DMS 273 (cell line): Measurements from ENCODE around the gene INPP5D.
A peak's percentile ranks its signal among the peaks of the same experiment; 100 is the strongest.

Experiments
- DNase-seq: peaks from one replicate; lab custom pipeline; 2025; ENCODE audit not compliant: unreplicated experiment; lab: John Stamatoyannopoulos, UW

The INPP5D gene

DNA sequence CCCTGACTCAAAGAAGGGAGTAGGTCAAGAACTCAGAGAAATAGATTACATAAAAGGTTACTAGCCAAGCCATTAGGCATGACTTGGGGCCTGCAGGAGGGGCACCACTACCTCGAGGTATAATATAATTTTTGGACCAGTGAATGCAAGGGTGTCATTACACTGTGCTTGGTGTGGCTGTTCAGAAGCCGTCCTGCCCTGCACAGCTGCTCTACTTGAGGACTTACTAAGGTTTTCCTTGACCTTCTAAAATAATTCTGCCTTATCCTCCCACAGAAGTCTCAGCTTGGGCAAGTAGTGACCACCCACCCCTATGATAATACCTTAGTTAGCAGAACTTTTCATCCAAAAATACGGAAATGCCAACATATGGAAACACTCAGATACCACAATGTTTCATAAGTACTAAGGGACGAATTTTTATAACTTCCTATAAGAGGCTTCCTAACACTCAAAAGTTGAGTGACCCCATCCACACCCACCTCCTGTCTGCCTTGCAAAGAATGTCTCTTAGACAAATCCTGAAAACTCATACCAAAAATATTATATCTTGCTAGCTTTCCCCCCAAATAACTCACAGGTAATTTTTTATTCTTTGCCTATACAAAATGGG lies 173.6 kb downstream of the INPP5D start:
- no peak for DNase-seq

DNA sequence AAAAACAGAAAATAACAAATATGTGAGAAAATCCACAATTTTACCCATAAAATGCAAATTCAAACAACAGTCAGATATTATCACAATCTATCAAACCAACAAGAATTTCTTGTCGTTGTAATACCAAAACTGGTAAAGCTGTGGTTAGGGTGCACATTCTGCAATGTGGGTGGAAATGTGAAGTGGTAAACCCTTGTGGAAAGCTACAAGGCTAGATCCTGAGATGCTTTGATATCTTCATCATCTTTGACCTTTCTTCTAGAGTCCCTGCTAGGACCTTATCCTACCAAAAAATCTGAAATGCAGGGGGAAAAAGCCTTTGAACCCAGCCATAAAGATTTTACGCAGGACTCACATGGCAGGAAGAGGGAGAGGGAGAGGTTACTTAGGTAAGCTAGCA lies 174.1 kb downstream of the INPP5D start:
- no peak for DNase-seq

DNA sequence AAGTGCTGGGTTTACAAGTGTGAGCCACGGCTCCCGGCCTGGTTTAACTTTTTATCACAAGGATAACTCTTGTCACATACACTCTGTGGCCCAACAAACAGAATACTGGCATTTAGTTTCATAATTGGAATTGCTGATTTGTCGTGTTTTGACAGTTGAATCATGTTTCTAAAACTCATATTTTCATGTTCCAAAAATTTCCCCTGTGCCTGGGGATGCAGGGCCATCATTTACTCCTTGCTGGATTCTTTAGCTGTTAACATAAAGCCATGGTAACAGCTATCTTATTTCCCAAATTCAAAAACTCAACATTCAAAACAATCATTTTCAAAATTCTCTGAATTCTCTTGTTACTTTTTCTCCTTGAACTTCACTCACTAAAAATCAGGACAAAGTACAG lies 174.9 kb downstream of the INPP5D start:
- no peak for DNase-seq

DNA sequence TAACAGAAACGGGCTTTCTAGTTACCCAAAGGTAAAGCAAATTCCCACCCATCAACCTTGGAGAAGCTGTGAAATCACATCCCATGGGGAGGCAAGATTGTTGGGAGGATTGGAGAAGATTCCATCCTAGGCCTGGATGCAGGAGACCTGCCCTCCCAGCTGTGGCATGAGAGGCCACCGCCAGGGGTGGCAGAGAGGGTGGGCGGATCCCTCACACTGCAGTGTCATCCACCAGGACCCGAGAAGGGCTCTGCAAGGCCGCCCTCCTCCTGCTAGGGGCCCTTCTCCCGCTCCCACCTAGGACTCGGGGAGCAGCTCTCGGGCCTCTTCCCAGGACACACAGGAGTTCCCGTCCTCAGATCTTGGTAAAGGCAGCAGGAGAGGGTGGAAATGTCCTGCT lies 175.8 kb downstream of the INPP5D start:
- DNase-seq = no peak

DNA sequence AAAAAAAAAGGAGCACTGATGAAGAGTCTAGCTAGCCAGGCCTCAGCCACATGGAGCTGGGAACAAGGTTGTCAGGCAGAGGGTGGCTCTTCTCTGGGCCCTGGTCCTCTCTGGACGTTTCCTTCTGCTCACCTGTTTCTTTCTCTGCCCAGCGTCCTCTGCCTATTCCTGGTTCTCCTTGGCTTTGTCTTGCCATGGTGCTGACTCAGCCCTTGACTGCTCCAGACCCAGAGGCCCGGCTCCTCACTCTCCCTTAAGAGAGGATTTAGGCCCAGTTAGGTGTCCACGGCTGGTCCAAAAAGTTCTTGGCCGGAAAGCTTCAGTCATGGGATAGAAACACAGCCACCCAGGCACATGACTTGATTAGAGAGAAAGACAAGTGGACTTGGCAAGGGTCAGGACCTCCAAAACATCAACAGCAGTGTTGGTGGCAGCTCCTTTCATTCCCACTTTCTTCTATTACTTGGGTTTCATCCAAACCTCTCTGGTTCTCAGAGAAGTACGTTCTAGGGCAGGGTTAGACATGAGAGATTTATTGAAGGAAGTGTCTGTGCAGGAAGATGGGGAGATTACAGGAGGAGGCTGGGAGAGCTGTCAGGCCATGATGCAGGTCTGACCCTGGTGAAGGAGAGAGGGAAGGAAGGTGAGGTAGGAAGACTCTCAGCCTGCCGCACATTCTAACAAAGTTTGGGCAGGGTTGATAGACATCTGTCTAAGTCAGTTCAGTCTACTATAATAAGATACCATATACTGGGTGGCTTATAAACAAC lies 176.9 kb downstream of the INPP5D start:
- DNase-seq = no peak

DNA sequence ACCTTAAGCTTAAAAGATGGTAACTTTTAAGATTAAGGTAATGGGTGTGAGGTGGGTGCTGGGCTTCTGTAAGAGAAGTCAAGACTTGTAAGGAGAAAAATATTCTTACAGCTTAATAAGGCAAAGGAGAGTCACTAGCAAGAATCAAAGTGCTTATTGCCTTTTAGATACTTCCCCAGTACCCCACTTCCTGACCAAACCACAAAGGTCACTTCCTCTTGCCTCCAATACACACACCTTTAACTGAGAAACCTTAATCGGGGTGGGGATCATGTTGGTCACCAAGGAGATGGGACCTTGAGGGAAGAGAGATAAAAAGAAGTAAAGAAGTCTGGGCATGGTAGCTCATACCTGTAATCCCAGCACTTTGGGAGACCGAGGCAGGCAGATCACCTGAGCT lies 180.8 kb downstream of the INPP5D start:
- DNase-seq = no peak

DNA sequence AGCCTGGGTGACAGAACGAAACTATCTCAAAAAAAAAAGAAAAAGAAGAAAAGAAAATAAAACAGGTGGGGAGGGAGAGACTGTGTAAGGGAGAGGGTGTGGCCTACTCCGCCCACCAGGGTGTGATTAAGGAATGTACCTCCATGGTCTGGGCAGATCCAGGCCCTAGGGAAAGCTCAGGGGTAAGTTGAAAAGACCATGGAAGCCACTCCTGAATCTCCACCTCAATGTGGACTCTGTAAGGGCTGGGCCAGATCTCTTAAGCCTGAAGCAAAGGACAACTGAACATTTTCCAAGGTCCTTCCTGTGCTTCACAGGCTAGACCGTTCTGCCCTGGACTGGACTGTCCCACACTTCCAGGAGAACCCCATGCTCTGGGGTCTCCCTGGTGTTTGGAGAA lies 181.7 kb downstream of the INPP5D start:
- no peak for DNase-seq

DNA sequence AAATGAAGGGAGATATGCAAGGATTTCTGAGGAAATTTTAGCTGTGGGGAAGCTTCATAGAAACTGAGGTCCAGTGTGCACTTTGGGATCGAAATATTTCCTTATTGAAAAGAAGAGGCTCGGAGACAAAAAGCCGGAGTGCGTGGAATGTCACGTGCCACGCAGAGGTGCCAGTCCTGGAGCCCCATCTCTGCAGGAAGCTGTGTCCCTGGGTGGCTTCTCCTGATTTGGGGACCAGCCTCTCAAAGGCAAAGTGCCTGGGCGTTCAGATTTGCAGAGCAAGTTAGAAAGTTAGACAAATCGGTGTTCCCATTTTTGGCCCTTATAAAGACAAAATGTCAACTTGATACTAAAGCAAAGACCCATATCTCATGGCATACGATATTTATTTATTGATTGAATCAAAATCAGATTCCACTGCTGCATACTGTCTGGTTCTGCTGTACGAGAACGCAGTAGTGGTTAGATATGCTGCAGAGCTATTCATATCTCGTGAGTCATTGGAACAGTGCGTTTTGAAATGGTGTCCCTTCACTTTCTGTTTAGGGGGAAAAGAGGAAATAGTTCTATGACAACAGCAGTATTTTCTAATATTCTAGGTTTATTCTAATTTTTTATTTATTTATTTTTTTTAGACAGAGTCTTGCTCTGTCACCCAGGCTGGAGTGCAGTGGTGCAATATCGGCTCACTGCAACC lies 182.2 kb downstream of the INPP5D start:
- DNase-seq = no peak

DNA sequence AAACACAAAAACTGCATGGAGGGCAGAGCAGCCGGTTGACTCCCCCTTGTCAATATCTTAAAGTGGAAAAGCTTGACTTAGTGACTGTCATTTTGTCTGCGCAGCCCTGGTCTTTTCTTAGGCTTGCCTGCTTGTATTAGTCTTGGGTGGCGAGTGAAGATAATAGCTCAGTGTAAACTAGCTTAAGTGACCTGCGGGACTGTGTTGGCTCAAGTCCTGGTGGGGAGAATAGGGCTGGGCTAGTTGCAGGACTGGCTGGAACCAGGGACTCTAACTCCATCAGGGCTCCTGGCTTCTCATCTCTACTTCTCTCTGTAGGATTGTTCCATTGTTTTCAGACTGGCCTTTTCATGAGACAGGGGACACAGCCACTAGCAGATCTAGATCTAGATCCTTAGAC lies 183.2 kb downstream of the INPP5D start:
- no peak for DNase-seq

DNA sequence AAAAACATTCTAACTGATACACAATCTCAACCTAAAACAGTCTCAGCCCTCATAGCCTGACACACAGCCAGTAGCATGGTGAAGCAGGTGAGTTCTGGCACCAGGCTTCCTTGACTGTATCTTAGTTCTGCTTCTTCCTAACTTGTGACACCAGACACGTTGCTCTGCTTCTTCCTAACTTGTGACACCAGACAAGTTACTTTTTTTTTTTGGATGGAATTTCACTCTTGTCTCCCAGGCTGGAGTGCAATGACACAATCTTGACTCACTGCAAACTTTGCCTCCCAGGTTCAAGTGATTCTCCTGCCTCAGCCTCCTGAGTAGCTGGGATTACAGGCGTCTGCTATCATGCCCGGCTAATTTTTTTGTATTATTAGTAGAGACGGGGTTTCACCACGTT lies 184.7 kb downstream of the INPP5D start:
- DNase-seq = no peak

DNA sequence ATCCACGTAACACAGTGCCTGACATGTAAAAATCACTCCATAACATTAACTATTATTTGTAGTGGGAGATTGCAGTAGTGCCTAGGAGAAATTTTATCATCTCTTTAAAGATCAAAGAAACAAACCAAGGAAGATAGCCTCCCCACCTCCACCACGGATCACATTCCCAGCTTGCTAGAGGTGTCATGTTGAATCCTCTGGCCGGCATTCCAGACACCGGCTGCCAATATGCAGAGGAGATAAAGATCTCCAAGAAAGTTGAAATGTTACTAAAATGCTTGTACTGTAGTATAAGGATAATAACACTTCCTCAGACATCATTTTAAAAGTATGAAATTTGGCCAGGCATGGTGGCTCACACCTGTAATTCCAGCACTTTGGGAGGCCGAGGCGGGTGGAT lies 185.3 kb downstream of the INPP5D start:
- DNase-seq = no peak

DNA sequence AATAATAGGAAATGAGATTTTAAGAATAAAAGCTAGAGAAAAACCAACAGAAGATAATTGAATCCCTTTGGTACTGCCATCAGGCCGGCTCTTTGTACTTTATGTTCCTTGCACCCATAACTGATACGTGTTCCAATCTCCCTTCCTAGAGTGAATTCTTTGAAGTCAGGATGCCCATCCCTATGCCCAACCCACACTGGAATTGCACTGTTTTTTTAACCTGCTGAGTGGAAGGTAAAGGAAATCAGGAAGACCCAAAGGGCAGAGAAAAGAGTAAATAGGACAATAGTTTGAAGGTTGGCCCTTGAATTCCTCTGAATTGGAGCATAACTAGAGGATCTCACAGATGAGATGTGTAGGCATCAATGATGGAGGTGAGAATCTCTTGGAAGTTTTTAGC lies 187.0 kb downstream of the INPP5D start:
- DNase-seq = no peak

DNA sequence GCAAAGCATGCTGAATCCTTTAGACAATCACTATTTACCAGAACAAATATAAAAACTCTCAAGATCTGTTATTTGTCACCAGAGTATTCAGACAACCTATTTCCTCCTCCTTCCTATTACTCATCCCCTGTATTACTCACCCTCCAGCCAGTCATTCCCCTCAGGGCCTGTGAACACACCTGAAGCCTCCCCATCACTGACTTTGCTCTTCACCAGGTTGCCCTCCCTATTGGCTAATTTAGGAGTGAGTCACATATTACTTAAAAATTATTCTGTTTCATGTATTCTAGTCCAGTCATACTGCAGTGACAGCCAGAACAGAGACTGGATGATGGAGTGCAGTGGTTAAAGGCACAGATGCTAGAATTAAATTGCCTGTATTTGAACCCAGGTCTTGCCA lies 187.6 kb downstream of the INPP5D start:
- DNase-seq = no peak

DNA sequence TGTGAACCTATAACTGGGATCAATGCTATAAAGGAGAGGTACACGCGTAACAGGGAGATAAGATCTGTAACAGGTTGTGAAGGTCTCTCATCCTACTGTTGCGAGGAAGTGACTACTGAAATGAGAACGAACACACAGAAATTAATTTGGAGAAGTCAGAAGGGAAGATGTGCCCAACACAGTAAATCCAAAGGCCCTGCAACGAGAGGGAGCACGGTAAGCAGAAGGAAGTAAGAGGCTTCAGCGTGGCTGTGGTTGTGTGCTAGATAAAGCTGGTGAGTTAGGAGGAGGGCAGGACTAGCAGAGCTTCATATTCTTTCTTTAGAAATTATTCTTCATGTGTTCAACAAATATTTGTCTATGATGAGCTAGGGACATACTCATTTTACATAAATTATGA lies 188.9 kb downstream of the INPP5D start:
- no peak for DNase-seq

DNA sequence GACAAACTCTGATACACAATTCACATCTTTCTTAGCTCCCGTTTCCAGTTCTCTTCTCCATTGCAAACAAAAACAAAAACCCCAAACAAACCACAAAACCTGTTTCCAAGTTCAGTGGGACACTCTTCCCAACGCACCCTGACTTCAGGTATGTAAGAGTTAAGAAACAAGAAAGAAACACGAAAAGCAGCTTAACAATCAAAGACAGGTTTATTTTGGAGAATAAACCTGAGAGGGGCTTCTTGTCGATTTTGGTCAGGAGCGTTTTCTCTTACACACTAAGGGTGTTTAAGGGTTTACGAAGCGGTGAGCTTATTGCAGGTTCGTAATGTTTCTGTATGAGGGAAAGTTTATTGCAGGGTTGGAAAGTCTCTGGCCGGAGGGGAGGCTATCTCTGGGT lies 190.4 kb downstream of the INPP5D start:
- no peak for DNase-seq

DNA sequence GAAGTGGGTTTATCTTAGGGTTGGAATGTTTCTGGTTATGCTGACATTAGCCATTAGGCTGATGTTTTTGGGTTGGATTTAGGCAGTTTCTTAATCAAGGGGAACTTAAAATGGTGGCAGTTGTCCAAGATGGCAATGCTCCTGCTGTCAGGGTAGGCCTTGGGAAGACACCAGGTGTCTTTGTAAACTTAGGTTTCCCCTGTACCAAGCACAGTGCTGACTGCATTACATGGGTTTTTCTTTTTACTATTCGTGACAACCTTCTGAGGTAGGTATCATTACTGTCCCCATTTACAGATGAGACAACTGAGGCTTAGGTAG lies 190.8 kb downstream of the INPP5D start:
- DNase-seq = no peak

DNA sequence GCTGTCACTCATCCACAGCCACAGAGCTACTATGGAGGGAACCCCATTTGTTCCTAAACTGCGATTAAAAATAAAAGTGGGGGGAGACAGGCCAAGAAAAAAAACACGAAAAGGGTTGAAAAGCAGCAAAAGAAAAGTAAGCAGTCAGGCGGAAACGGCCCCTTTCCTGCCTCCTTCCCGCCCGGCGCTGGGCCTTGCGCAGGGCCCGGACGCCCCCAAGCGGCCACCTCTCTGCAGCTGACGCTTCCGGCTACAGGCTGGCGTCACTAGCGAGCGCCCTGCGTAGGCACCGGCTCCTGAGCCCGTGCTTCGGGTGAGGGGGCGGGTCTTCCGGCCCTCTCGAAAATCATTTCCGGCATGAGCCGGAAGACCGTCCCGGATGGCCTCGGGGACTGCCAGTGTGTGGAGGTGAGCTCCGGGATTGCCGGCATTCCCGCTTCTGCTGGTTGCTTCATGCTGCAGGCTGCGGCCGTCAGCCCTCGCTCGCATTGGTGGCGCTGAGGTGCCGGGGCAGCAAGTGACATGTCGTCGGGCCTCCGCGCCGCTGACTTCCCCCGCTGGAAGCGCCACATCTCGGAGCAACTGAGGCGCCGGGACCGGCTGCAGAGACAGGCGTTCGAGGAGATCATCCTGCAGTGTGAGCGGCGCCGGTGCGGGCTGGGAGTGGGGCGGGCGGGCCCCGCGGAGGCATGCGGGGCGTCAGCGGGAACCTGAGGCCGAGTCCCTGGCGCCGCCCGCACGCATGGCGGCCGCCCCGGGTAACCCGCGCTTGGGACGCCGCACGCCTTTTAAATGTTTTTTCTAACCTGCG lies 191.4 kb downstream of the INPP5D start, which contains the start of gene ATG16L1:
Gene ATG16L1, plus strand, starts transcription at position 368 of the 811 bp plus-strand sequence. Its CDS starts 155 bp downstream, at position 523.
- DNase-seq = peak; percentile 99

DNA sequence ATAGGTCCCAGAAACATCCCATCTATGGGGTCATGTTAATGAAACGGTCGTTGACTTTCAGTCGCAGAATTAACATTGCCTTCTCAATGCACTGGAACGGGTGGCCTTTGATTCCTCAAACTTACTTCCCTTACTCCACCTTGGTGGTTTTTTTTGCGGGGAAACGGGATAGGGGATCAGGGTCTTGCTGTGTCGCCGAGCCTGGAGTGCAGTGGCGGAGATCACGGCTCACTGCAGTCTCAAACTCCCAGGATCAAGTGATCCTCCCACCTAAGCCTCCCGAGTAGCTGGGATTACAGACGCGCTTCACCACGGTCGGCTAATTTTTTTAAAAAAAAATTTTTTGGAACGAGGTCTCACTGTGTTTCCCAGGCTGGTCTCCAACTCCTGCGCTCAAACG lies 192.1 kb downstream of the INPP5D start:
- DNase-seq = peak; percentile 34

DNA sequence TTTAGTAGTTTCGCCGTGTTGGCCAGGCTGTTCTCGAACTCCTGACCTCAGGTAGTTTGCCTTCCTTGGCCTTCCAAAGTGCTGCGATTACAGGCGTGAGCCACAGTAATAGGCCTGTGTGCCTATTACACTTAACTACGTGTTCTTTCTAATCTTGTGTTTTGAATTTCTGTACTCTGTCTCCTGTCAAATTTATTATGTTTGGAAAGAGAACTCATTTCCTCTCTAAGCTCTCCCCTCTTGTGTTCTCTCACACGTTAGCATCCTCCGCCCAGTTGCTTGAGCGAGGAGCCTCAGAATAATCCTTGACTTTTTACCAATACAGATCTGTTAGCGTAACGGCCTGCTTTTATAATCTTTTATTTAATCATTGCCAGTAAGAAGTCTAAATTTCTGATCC lies 195.0 kb downstream of the INPP5D start:
- DNase-seq = no peak

DNA sequence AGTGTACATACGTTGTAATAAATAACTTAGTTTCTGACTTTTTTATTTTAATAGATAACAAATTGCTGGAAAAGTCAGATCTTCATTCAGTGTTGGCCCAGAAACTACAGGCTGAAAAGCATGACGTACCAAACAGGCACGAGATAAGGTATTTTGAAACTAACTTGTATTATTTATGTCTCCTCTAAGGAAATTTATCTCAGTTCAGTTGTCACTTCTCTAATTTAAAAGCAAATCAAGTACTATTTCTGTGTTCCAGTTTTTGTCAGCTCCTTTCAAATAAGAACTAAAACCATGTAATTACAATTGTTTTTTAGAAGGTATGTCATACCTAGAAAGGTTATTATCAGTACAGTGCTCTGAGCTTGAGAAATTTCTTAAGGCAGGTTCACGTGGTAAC lies 195.9 kb downstream of the INPP5D start:
- no peak for DNase-seq
